ENCODE data around the gene FIGN.

FIGN gene

GRCh38 chr2:163611557-163611906 lies 124.3 kb downstream of the FIGN start:
- DNase-seq (ENCODE audit: low read depth in 2 of 2), result no peak

GRCh38 chr2:163610817-163611556 lies 124.8 kb downstream of the FIGN start:
- DNase-seq (ENCODE audit: low read depth in 2 of 2), result no peak

GRCh38 chr2:163607630-163608029 lies 128.2 kb downstream of the FIGN start:
- no peak for DNase-seq (ENCODE audit: low read depth in 2 of 2)

GRCh38 chr2:163606878-163607277 lies 128.9 kb downstream of the FIGN start:
- no peak for DNase-seq (ENCODE audit: low read depth in 2 of 2)

GRCh38 chr2:163605779-163606178 lies 130.0 kb downstream of the FIGN start:
- DNase-seq (ENCODE audit: low read depth in 2 of 2), result no peak

- DNase-seq (ENCODE audit: low read depth in 2 of 2), result no peak
These were observed 130.8 kb downstream of the FIGN start for GRCh38 chr2:163604941-163605555.

GRCh38 chr2:163602196-163602595 lies 133.6 kb downstream of the FIGN start:
- DNase-seq (ENCODE audit: low read depth in 2 of 2), result no peak

- no peak for DNase-seq (ENCODE audit: low read depth in 2 of 2)
These were observed 134.4 kb downstream of the FIGN start for GRCh38 chr2:163601377-163601776.

GRCh38 chr2:163600801-163601200 lies 135.0 kb downstream of the FIGN start:
- DNase-seq (ENCODE audit: low read depth in 2 of 2), result no peak

- DNase-seq (ENCODE audit: low read depth in 2 of 2), result no peak
These were observed 140.8 kb downstream of the FIGN start for GRCh38 chr2:163595028-163595427.

- no peak for DNase-seq (ENCODE audit: low read depth in 2 of 2)
These were observed 141.3 kb downstream of the FIGN start for GRCh38 chr2:163594497-163594896.

GRCh38 chr2:163593982-163594381 lies 141.8 kb downstream of the FIGN start:
- DNase-seq (ENCODE audit: low read depth in 2 of 2), result no peak

- no peak for DNase-seq (ENCODE audit: low read depth in 2 of 2)
These were observed 142.7 kb downstream of the FIGN start for GRCh38 chr2:163592954-163593622.

- no peak for DNase-seq (ENCODE audit: low read depth in 2 of 2)
These were observed 144.3 kb downstream of the FIGN start for GRCh38 chr2:163591461-163591860.

- no peak for DNase-seq (ENCODE audit: low read depth in 2 of 2)
These were observed 155.1 kb downstream of the FIGN start for GRCh38 chr2:163580757-163581156.

- no peak for DNase-seq (ENCODE audit: low read depth in 2 of 2)
These were observed 161.5 kb downstream of the FIGN start for GRCh38 chr2:163574309-163574708.

- no peak for DNase-seq (ENCODE audit: low read depth in 2 of 2)
These were observed 162.2 kb downstream of the FIGN start for GRCh38 chr2:163573652-163574051.

- DNase-seq (ENCODE audit: low read depth in 2 of 2), result no peak
These were observed 163.0 kb downstream of the FIGN start for GRCh38 chr2:163572850-163573249.

- no peak for DNase-seq (ENCODE audit: low read depth in 2 of 2)
These were observed 164.2 kb downstream of the FIGN start for GRCh38 chr2:163571423-163572102.

GRCh38 chr2:163570391-163570790 lies 165.4 kb downstream of the FIGN start:
- no peak for DNase-seq (ENCODE audit: low read depth in 2 of 2)

GRCh38 chr2:163565192-163565591 lies 170.6 kb downstream of the FIGN start:
- DNase-seq (ENCODE audit: low read depth in 2 of 2), result no peak

- no peak for DNase-seq (ENCODE audit: low read depth in 2 of 2)
These were observed 171.6 kb downstream of the FIGN start for GRCh38 chr2:163564236-163564635.

- DNase-seq (ENCODE audit: low read depth in 2 of 2), result no peak
These were observed 172.5 kb downstream of the FIGN start for GRCh38 chr2:163563336-163563735.

All from stimulated activated CD4-positive, alpha-beta T cell treated with anti-CD3 and anti-CD28 coated beads, Interleukin-1b, Interleukin-23, amount 100 ng/mL, for 1 hour (primary cell).